Heart left ventricle (tissue), 13 donors: Measurements from ENCODE around the gene CXCL1.
"Not testable (repeated sequence)": the region's sequence is repeated elsewhere in the genome, so short reads cannot be mapped to it uniquely, and the experiment has no call there.

ENCODE experiments used
- CTCF ChIP-seq, 12 donors: fragments of 200-600 bp; sonication (generic) in 4 of 12; IDR thresholded peaks; one replicate each; pipeline versions ENCODE4 v1.5.0 to v1.8.0; 2018 to 2022; ENCODE audit warnings: antibody characterized with exemption in 12 of 12, mild to moderate bottlenecking in 5 of 12
- POLR2A ChIP-seq, 2 donors: fragments of 450-650 bp; IDR thresholded peaks; one replicate each; pipeline ENCODE4 v1.6.1; 2017; ENCODE audit warnings: antibody characterized with exemption in 2 of 2, mild to moderate bottlenecking in 2 of 2, moderate library complexity in 2 of 2
- donor health status: ischemic (EF 13 %, LVEDD 7.1; RV severe dilation, severe dysfunction).
- donor health status: DM: no; HTN: yes; CAD: no.
- donor health status: DM: no; HTN: no; CAD: no.
- donor health status: ischemic (EF 25% LVEDD 6.9; RV normal size, moderate dysfunction).
- donor health status: ischemic (EF 25% LVEDD 5.7; RV mildly dilated, moderate dysfunction).
- donor health status: ischemic (EF 35%, LVEDD 5.7; RV mildly dilated, moderate dysfunction).
- donor health status: nonischemic (EF 11% LVEDD 7.7; RV severe dilation, severe dysfunction).
- donor health status: DM: yes; HTN: yes; CAD: no.
- donor health status: PGD.
- donor health status: ischemic (EF 29% LVEDD 5.4; RV normal size, mild dysfunction).
- donor health status: nonischemic (EF 23%, LVEDD 6.1; RV moderate dilation, normal function).

DNA sequence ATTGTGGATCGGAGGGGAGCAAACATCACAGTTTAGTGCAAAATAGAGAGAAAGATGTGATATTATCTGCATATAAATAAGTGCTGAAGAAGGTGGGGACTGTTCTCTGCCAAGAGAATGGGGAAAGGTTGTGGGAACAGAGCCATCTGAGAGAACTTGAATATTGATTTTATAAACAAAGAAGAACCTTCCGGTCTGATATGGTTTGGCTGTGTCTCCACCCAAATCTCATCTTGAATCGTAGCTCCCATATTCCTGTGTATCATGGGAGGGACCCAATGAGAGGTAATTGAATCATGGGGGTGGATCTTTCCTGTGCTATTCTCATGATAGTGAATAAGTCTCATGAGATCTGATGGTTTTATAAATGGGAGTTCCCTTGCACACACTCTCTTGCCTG lies 30.1 kb downstream of the CXCL1 start:
- TF ChIP-seq POLR2A, CTCF (IDR thresholded peaks at IDR 0.05): not testable (repeated sequence)
